SK-N-SH treated with all-trans-retinoic acid at 6 μM for 48 hours (cell line): ENCODE measurements around the gene MYD88.

Experiments
- ARNTL ChIP-seq: fragments of 450-650 bp; formaldehyde crosslinking; IDR thresholded peaks from 2 replicates; pipeline ENCODE4 v1.5.0; 2020; ENCODE audit warnings: low read depth, mild to moderate bottlenecking, moderate library complexity, borderline replicate concordance
- BACH2 ChIP-seq: fragments of 250-450 bp; sonication (Bioruptor Pico); IDR thresholded peaks from 2 replicates; pipeline ENCODE4 v1.9.0; 2021; ENCODE audit warnings: mild to moderate bottlenecking, borderline replicate concordance
- GLIS3 ChIP-seq: fragments of 250-450 bp; sonication (Bioruptor Pico); IDR thresholded peaks from 2 replicates; pipeline ENCODE4 v1.5.0; 2020; ENCODE audit warnings: mild to moderate bottlenecking, moderate library complexity
- ISL1 ChIP-seq: fragments of 250-450 bp; sonication (Bioruptor Pico); IDR thresholded peaks from 2 replicates; pipeline ENCODE4 v2.1.2; 2022; ENCODE audit warnings: mild to moderate bottlenecking, moderate library complexity
- PATZ1 ChIP-seq: fragments of 250-450 bp; sonication (Bioruptor Pico); IDR thresholded peaks from 2 replicates; pipeline ENCODE4 v1.8.0; 2020; ENCODE audit warnings: mild to moderate bottlenecking, moderate library complexity, borderline replicate concordance
- PPARA ChIP-seq: fragments of 250-450 bp; sonication (Bioruptor Pico); IDR thresholded peaks from 2 replicates; pipeline ENCODE4 v1.5.0; 2020; ENCODE audit warnings: mild to moderate bottlenecking, borderline replicate concordance
- ZNF565 ChIP-seq: fragments of 450-650 bp; formaldehyde crosslinking; conservative IDR thresholded peaks from 2 replicates; pipeline ENCODE4 v1.5.0; 2020; ENCODE audit warnings: low read depth, mild to moderate bottlenecking, moderate library complexity
- ZNF70 ChIP-seq: fragments of 450-650 bp; formaldehyde crosslinking; IDR thresholded peaks from 2 replicates; pipeline ENCODE4 v1.5.0; 2020; ENCODE audit warnings: mild to moderate bottlenecking, moderate library complexity

DNA sequence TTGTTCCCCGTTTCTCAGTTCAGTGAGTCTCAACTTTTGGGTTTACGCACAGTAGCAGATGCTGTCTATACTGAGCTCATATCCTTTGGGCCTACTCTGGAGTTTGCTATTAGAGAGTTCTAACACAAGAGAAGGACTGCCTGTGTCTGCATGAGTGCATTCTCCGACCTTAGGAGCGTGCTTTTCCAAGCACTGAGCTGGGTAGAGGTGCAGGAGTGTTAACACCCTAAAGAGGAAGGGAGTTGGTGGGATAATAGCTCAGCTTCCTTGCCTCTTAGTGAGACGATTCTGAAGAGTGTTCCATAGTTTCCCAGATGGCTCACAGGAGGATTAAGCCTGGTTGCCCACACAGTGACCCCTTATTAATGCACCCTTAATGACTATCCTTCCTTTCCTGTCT, 20.0 kb downstream of the MYD88 start:
- TF ChIP-seq PATZ1 (CRISPR knock-in tag) (no peak), ISL1 (CRISPR knock-in tag) (no peak), ZNF565 (no peak), ZNF70 (no peak), GLIS3 (CRISPR knock-in tag) (no peak), ARNTL (CRISPR knock-in tag) (no peak), BACH2 (CRISPR knock-in tag) (no peak), PPARA (CRISPR knock-in tag) (no peak)
